Stimulated activated naive CD4-positive, alpha-beta T cell treated with Interleukin-2 at 50 U/mL for 16 hours (primary cell): ENCODE results near the gene TEAD1.

Source experiments
- DNase-seq: peaks from one replicate; lab custom pipeline; 2025; lab: John Stamatoyannopoulos, UW

TEAD1 gene

GRCh38 chr11:12707500-12707880, 33.3 kb downstream of the TEAD1 start:
- DNase-seq = no peak

DNA sequence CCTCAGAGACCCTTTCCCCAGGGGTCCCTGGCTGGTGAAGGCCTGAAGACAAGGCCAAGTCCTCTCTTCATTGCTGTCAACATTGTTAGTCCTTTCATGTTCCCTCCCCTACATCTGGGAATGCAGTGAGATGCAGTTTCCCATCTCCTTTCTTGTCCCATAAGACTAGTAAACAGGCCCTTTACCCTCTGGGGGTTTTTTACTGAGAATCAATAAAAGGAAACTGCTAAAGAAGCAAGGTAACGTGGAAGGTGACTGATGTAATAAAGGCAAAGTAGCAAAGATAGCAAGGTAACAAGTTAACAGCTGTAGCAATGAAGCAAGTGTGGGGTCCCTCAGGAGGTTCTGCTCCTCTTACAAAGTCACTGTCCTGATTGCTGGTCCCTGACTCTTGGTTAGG, 37.3 kb downstream of the TEAD1 start:
- no peak for DNase-seq

- no peak for DNase-seq
Observed at GRCh38 chr11:12712132-12712531, 37.9 kb downstream of the TEAD1 start.

- DNase-seq = no peak
Observed at GRCh38 chr11:12715131-12715530, 40.9 kb downstream of the TEAD1 start.

DNA sequence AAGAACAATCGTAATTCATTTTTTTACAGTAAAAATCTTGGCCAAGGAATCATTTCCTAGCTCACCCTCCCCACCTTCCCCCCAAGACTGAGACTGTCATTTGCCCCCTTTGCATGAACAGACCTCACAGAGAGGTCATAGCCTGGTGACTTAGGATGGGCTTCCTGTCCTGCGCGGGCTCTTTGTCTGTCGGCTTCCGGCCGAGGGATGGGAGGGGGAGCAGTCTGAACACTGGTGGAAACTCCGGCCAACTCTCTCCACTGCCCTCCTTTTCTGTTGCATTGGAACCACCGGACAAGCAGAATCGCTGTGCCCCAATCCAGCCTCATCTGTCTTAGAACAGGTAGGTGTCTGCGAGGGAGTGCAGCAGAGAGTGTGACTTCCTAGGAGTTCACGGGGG, 41.7 kb downstream of the TEAD1 start:
- DNase-seq = no peak

GRCh38 chr11:12716816-12717215, 42.6 kb downstream of the TEAD1 start:
- DNase-seq = no peak

DNA sequence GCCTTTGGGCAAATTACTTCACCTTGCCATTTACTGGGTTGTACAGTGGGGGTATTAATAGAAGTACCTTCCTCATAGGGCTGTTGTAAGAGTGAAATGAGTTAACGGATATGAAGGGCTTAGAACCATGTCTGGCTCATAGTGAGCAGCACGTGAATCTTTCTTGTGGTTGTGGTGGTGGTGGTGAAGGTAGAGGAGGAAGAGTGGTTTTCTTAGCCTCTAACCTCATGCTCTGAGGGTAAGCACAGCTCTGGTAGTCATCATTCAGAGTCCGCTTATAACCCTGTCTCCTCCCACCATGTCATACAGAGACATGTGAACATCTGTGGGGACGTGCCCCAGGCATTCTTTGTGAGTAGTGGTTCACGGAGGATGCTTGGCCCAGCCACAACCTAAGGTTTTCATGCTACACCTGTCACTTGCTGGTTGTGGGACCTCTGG, 43.6 kb downstream of the TEAD1 start:
- DNase-seq = no peak

DNA sequence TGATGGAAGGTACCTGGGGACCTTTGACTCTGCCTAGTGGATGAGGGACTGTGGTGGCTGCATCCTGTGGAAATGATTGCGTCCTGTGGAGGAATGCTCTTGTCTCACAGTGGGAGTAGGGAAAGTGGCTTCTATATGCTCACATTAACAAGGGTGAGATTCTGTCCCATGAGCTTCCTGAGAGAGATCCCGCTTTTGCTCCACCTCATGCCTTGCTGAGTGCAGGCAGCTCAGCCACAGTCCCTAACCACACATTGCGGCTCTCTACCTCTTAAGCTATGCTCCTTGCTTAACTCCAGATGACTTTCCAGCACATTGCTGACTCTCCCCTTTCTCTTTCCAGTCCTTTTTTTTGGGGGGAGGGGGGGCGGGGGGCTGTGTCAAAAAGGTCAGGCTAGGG, 45.0 kb downstream of the TEAD1 start:
- DNase-seq = no peak

DNA sequence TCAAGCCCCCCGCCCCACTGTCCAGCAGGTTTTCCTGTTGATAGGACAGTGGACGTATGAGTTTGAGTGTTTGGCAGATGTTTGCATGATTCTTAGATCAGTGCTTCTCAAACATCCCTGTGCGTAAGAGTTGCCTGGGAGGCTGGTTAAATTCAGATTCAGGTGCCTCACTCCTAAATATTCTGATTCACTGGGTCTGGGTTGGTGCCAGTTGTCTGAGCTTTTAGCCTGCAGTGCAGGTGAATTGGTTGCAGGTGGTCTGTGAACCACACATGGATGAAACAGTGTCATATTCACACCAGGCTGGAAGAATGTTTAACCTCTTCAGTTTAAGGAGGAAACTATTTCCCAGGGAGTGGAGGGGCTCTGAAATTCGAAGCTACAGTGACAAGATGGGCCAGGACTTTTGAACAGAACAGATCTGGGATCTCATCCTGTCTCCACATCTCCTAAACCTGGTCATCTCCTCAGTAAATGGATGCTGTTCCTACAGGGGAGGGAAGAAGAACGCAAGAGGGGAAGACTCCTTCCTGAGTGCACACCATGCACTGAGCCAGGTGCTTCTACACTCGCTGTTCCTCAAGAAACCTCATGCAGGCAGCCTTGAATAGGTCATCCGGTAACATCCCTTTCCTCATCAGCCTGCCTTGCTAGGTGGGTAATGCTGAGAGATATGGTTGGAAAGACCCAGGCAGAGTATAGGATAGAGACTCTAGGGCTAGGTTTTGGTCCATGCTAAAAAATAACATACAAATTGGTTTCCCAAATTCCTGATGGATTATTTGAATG, 47.8 kb downstream of the TEAD1 start:
- no peak for DNase-seq

GRCh38 chr11:12723421-12724300, 49.4 kb downstream of the TEAD1 start:
- no peak for DNase-seq

DNA sequence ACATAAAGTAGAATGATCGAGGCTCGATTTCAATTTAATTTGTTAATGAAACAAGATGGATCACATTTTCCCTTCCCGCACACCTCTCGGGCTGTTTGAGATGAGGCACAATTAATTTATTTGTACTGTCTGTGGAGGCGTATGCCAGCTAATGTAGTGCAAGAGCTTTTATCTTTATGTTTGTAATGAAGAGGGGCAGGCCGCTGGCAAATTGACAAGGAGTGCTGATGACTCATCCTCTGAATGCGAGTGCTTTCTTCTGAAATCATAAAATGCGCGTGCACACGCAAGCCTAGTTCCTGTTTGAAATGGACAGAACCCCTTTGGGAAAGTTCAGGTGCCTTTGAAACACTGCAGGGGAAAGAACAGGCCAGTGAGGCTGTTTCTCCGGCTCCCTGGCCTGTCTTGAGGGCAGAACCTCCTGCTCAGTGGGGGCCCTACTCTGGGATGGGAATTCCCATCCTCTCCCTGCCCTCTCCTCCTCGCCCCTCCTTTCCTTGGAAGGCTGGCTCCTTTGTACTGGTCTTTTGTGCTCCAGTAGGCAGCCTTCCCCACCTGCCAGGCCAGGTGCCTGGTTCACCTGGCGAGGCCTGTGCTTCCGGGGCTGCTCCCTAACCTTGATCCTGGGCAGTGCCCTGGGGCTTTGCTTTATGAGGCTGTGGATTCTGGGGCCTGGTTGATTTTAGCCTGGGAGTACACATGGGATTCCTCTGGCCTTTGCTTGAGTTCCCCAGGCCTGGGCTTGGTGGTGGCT, 50.3 kb downstream of the TEAD1 start:
- DNase-seq = no peak

GRCh38 chr11:12725055-12725862, 51.0 kb downstream of the TEAD1 start:
- no peak for DNase-seq

DNA sequence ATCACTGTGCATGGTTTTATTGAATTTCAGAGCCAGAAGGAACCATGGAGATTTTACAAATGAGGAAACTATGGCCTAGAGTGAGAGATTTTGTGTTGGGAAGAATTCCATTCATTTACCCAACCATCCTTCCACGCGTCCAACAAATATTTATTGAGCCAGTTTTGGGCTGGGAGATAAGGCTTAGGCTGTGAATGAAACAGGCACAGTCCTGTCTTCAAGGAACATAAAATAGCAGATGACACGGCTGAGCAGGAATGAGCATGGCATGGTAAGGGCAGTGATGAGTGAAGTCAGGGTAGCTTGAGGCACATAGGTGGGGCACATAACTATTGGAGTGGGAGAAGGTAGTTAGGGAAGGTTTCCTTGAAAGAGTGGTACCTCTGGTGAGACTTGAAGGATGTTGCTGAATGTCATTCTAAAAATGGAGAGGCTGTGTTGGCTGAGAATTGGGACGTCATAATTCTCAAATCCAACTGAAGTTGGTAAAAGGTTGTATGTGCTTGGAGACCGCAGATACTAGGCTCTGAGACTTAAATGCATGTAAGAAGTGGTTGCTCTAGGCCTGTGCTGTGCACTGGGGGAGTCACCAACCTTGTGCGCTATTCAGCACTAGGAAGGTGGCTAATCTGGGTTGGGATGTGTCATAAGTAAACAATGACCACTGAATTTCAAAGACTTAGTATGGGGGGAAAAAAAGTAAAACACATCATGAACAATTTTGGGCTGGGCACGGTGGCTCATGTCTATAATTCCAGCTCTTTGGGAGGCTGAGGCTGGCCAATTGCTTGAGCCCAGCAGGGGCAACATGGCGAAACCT, 51.9 kb downstream of the TEAD1 start:
- no peak for DNase-seq

DNA sequence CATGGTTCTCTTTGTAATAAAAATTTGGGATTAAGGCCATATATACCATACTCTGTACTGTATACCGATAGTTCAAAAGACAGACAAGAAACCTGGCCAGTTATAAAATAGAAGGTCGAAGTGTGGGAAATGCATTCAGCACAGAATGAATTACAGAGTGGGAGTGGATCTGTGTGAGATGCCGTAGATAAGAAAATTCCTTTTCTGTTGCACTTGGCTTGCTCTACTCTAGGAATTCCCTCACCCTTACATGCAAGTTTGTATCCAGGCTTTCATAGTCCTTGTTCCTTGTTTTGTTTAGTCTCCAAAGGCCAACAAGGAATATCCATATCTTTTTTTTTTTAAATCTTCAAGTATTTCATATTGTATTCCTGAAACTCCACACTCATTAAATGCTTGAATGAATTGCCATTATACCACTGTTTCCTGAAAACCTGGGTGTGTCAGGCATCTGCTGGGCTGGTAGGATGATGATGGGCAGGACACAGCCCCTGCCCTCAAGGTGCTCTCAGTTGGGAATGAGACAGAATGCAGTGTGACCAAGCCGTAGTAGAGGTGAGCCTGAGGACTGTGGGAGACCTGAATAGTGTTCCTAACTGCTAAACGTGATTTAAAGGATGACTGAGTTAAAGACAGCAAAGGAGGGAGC, 53.5 kb downstream of the TEAD1 start:
- no peak for DNase-seq

DNA sequence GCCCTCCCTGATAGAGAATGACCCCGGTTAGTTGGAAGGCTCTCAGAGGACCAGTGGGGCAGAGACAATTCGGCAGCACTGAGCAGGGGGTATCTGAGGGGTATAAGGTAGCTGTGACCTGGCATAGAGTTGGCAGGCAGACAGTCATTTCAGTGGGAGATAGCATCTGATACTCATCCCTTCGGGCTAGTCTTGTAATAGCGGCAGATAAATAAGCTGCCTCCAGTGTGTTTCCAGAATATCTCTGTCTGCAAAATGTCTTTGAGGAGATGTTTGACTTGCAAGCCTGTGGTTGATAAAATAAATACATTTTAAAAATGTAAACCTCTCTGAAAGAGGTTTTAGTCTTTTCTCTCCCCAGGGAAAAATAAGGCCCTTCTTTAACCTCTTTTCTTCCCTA, 54.2 kb downstream of the TEAD1 start:
- DNase-seq = no peak

DNA sequence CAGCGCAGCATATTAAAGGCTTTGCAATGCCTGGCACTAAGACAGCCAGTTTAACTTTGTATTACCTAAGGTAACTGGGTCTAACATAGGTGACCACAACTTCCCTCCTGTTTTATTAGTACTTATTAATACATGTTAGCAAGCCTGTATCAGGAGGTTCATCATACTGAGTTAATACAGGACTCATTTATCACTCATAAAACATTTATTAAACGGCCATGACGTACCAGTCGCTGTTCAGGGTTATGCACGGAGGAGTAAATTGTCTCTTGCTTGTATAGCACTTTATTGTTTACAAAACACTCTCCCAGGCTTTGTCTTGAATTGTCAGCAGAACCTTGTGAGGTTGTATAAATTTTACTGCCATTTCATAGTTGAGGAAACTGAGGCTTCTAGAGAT, 55.7 kb downstream of the TEAD1 start:
- no peak for DNase-seq

- no peak for DNase-seq
Observed at GRCh38 chr11:12731841-12732336, 57.7 kb downstream of the TEAD1 start.

GRCh38 chr11:12733091-12733490, 58.9 kb downstream of the TEAD1 start:
- DNase-seq = no peak

GRCh38 chr11:12734625-12735024, 60.4 kb downstream of the TEAD1 start:
- DNase-seq = no peak

DNA sequence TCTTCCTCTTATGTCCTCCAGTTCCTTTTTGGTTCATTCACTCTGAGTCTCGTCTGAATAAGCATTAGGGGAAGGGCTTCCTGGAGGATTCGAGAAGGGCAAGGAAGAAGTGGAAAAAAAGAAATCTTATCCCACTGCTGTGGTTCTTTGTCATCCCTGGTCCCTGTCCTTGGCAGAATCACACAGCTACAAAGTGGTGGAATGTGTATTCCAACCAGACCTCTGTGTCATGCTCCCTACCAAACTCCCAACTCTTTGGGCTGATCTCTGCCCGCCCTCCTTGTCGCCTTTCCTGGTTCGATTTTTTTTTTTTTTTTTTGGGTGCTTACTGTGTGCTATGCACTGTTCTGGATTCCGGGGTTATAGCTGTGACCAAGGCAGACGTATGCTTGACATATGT, 61.0 kb downstream of the TEAD1 start:
- DNase-seq = no peak
